K562 (cell line): Measurements from ENCODE around the gene CCDC34. TPM values are rescaled to one million over a fixed set of nuclear protein-coding genes. Genes with fewer than 3 reads are reported as not detected.

Experiments
- CBFA2T2 ChIP-seq: fragments of 450-650 bp; conservative IDR thresholded peaks from 2 replicates; pipeline ENCODE4 v1.6.1; 2017; ENCODE audit warnings: mild to moderate bottlenecking
- CGGBP1 ChIP-seq: fragments of 250-450 bp; sonication (Bioruptor Pico); IDR thresholded peaks from 2 replicates; pipeline ENCODE4 v1.9.0; 2021; ENCODE audit warnings: mild to moderate bottlenecking
- CXXC5 ChIP-seq: fragments of 250-450 bp; sonication (Bioruptor Pico); IDR thresholded peaks from 2 replicates; pipeline ENCODE4 v1.8.0; 2022; ENCODE audit warnings: inconsistent platforms, mild to moderate bottlenecking, moderate library complexity
- FOXJ2 ChIP-seq: fragments of 200-800 bp; sonication (Bioruptor generic); IDR thresholded peaks from 2 replicates; pipeline ENCODE4 v1.6.1; 2016; ENCODE audit warnings: missing genetic modification characterization, missing compliant biosample characterization
- HOMEZ ChIP-seq: fragments of 250-450 bp; sonication (Bioruptor Pico); IDR thresholded peaks from 2 replicates; pipeline ENCODE4 v1.4.0; 2020; ENCODE audit warnings: mild to moderate bottlenecking, moderate library complexity
- HOXB6 ChIP-seq: fragments of 250-450 bp; sonication (Bioruptor Pico); IDR thresholded peaks from 2 replicates; pipeline ENCODE4 v1.5.1; 2022; ENCODE audit warnings: mild to moderate bottlenecking, borderline replicate concordance
- MIER1 ChIP-seq: fragments of 450-650 bp; IDR thresholded peaks from 2 replicates; pipeline ENCODE4 v1.6.1; 2016; ENCODE audit warnings: antibody characterized with exemption, mild to moderate bottlenecking, low read depth
- NFRKB ChIP-seq: fragments of 450-650 bp; IDR thresholded peaks from 2 replicates; pipeline ENCODE4 v1.6.1; 2016; ENCODE audit warnings: low read depth
- PATZ1 ChIP-seq: fragments of 250-450 bp; sonication (Bioruptor Pico); IDR thresholded peaks from 2 replicates; pipeline ENCODE4 v1.5.0; 2020; ENCODE audit warnings: mild to moderate bottlenecking, borderline replicate concordance
- PHF20 ChIP-seq: fragments of 450-650 bp; IDR thresholded peaks from 2 replicates; pipeline ENCODE4 v1.6.1; 2018; ENCODE audit not compliant: partially characterized antibody
- RUNX1 ChIP-seq: sonication (generic); IDR thresholded peaks from 2 replicates; pipeline ENCODE4 v1.6.1; 2016; ENCODE audit warnings: antibody characterized with exemption, low read depth
- SIN3B ChIP-seq: fragments of 450-650 bp; IDR thresholded peaks from 2 replicates; pipeline ENCODE4 v1.6.1; 2017; ENCODE audit warnings: low read depth, mild to moderate bottlenecking, moderate library complexity
- SNIP1 ChIP-seq: fragments of 450-650 bp; IDR thresholded peaks from 2 replicates; pipeline ENCODE4 v1.7.1; 2017; ENCODE audit warnings: low read depth, mild to moderate bottlenecking
- SUPT5H ChIP-seq: fragments of 450-650 bp; IDR thresholded peaks from 2 replicates; pipeline ENCODE4 v1.6.1; 2016
- XRCC3 ChIP-seq: fragments of 450-650 bp; IDR thresholded peaks from 2 replicates; pipeline ENCODE4 v1.6.1; 2017; ENCODE audit warnings: mild to moderate bottlenecking, moderate library complexity
- ZNF134 ChIP-seq: fragments of 250-450 bp; sonication (Bioruptor Pico); conservative IDR thresholded peaks from 2 replicates; pipeline ENCODE4 v1.4.0; 2020
- ZNF143 ChIP-seq: sonication (generic); formaldehyde crosslinking; IDR thresholded peaks from 2 replicates; pipeline ENCODE4 v1.9.0; 2022; ENCODE audit warnings: mild to moderate bottlenecking, missing genetic modification reagents
- ZNF318 ChIP-seq, 2 experiments: fragments of 450-650 bp; IDR thresholded peaks; 2 replicates each; pipeline ENCODE4 v1.6.1; 2016; ENCODE audit warnings: mild to moderate bottlenecking in 2 of 2, borderline replicate concordance in 1 of 2, low read depth in 1 of 2, moderate library complexity in 1 of 2
- ZNF561 ChIP-seq: fragments of 450-650 bp; formaldehyde crosslinking; conservative IDR thresholded peaks from 2 replicates; pipeline ENCODE4 v1.4.0; 2020; ENCODE audit warnings: mild to moderate bottlenecking, moderate library complexity
- polyA plus RNA-seq, 8 experiments: library from polyadenylated mRNA; depleted of rRNA in 4 of 8; stranded (reverse) in 5 of 8; unstranded in 3 of 8; fragments of >200 nt; fragmentation: Nextera tagmentation in 2 of 8; fragmentation: Illumina TruSeq in 1 of 8; extraction: Ambion mirVana in 2 of 8; extraction: Trizol in 1 of 8; gene quantifications; 2 replicates each; pipeline versions ENCODE4 v1.2.1 to v1.2.3, GENCODE V29; 2011 to 2014; ENCODE audit warnings: inconsistent platforms in 1 of 8, missing spikeins in 1 of 8
- total RNA-seq, 7 experiments: library from RNA; depleted of rRNA in 6 of 7; stranded (reverse); fragments of >200 nt in 6 of 7; fragmentation: Illumina TruSeq in 2 of 7; extraction: Trizol in 2 of 7; gene quantifications; 2 replicates each; pipeline versions ENCODE4 v1.2.1 to v1.2.3, GENCODE V29; 2011 to 2021; ENCODE audit warnings: low replicate concordance in 1 of 7

The CCDC34 gene
- total and polyA plus RNA-seq, 9 of the 15 experiments (the other 6 are each of a cell fraction or from before 2014, with no cell fraction given): 6.2 to 42.0 (median 15.7) TPM

- TF ChIP-seq ZNF318 (IDR thresholded peaks at IDR 0.05; ENCODE audit: borderline replicate concordance in 1 of 2, low read depth in 1 of 2) (no peak), SIN3B (no peak), XRCC3 (no peak), HOXB6 (no peak), ZNF561 (CRISPR knock-in tag) (no peak), ZNF143 (no peak), SUPT5H (no peak), RUNX1 (no peak), CBFA2T2 (peak; percentile 91), SNIP1 (no peak), HOMEZ (CRISPR knock-in tag) (no peak), PHF20 (no peak), NFRKB (no peak), CXXC5 (CRISPR knock-in tag) (peak; percentile 31; the same call in 1 of the 2 replicates), ZNF134 (no peak), MIER1 (no peak), FOXJ2 (tag) (peak; percentile 20; the same call in 1 of the 2 replicates), CGGBP1 (CRISPR knock-in tag) (no peak), PATZ1 (CRISPR knock-in tag) (no peak)
These were observed 9.1 kb upstream of the CCDC34 start (continued) for GRCh38 chr11:27372164-27372563.
